Ascending aorta (tissue), 2 donors: Measurements from ENCODE around the gene PGPEP1. TPM values are rescaled to one million over a fixed set of nuclear protein-coding genes. Genes with fewer than 3 reads are reported as not detected.

ENCODE experiments used
- DNase-seq, 2 donors: peaks; one replicate each; pipeline ENCODE4 v3.0.0-alpha.2; 2019; ENCODE audit warnings: low spot score in 2 of 2
- H3K27ac ChIP-seq, 2 donors: fragments of 200-600 bp; sonication (generic); one replicate each; pipeline ENCODE4 v1.5.1; 2016 to 2017; ENCODE audit warnings: mild to moderate bottlenecking in 1 of 2
- H3K27me3 ChIP-seq: fragments of 200-600 bp; sonication (generic); one replicate; pipeline ENCODE4 v1.5.1; 2017
- H3K36me3 ChIP-seq, 2 donors: fragments of 200-600 bp; sonication (generic); one replicate each; pipeline ENCODE4 v1.5.1; 2016
- H3K4me1 ChIP-seq, 2 donors: fragments of 200-600 bp; sonication (generic); one replicate each; pipeline ENCODE4 v1.5.1; 2016 to 2017; ENCODE audit warnings: mild to moderate bottlenecking in 1 of 2
- H3K4me3 ChIP-seq, 2 donors: fragments of 200-600 bp; sonication (generic); one replicate each; pipeline ENCODE4 v1.5.1; 2016 to 2017; ENCODE audit warnings: mild to moderate bottlenecking in 1 of 2
- H3K9me3 ChIP-seq, 2 donors: fragments of 200-600 bp; sonication (generic); one replicate each; pipeline ENCODE4 v1.5.1; 2016
- CTCF ChIP-seq, 3 experiments: fragments of 200-600 bp in 2 of 3; fragments of 450-650 bp in 1 of 3; sonication (generic) in 2 of 3; IDR thresholded peaks; one replicate each; pipeline ENCODE4 v1.5.1; 2016 to 2019; ENCODE audit warnings: antibody characterized with exemption in 3 of 3, mild to moderate bottlenecking in 1 of 3, moderate library complexity in 1 of 3
- intact Hi-C: fragments of 100-400 bp; cut with DNase I; formaldehyde crosslinking; loops from one replicate; pipeline ENCODE4 v1.15.1; 2023
- total RNA-seq: library from RNA; depleted of rRNA; stranded (reverse); fragments of >200 nt; gene quantifications from one replicate; pipeline ENCODE4 v1.1.0, GENCODE V29; 2016

The PGPEP1 gene
- total RNA-seq, 1 donor from 2014 or later, result 14.8 TPM

- peak overlapping the region; percentile 18 to 41 for H3K4me3 ChIP-seq
- H3K9me3 ChIP-seq, result no peaks in the 10 kb centered on the region
- no peak for TF ChIP-seq CTCF (IDR thresholded peaks at IDR 0.05)
- H3K36me3 ChIP-seq, result no peaks in the 10 kb centered on the region
- peaks cover 0 to 14% of the 10 kb centered on the region in 2 donors for H3K4me1 ChIP-seq
- no peaks in the 10 kb centered on the region for H3K27me3 ChIP-seq
- DNase-seq, result no peak
- H3K27ac ChIP-seq, result peak overlapping the region; percentile 28 to 50
- intact Hi-C loops, result loop anchor here (5.0 kb wide), 1 partner anchor 137 kb away; the partner anchor contains the start of gene MPV17L2
Observed at GRCh38 chr19:18329035-18329376, 11.4 kb upstream of the PGPEP1 start.

- peaks cover 0 to 11% of the 10 kb centered on the region in 2 donors for H3K4me1 ChIP-seq
- DNase-seq, result no peak
- H3K27ac ChIP-seq, result no peak overlapping the region
- no peak for TF ChIP-seq CTCF (IDR thresholded peaks at IDR 0.05)
- no peaks in the 10 kb centered on the region for H3K9me3 ChIP-seq
- no peak overlapping the region for H3K4me3 ChIP-seq
- no peaks in the 10 kb centered on the region for H3K36me3 ChIP-seq
- intact Hi-C loops, result no loop called here
- H3K27me3 ChIP-seq, result no peaks in the 10 kb centered on the region
Observed at GRCh38 chr19:18330868-18331267, 9.5 kb upstream of the PGPEP1 start.

GRCh38 chr19:18332917-18333530 is 7.4 kb upstream of the PGPEP1 start:
- no peak overlapping the region for H3K4me3 ChIP-seq
- DNase-seq, result no peak
- H3K9me3 ChIP-seq, result no peaks in the 10 kb centered on the region
- intact Hi-C loops, result no loop called here
- no peak overlapping the region for H3K27ac ChIP-seq
- no peaks in the 10 kb centered on the region for H3K36me3 ChIP-seq
- peaks cover 0 to 11% of the 10 kb centered on the region in 2 donors for H3K4me1 ChIP-seq
- no peak for TF ChIP-seq CTCF (IDR thresholded peaks at IDR 0.05)
- no peaks in the 10 kb centered on the region for H3K27me3 ChIP-seq

- intact Hi-C loops, result no loop called here
- no peaks in the 10 kb centered on the region for H3K27me3 ChIP-seq
- H3K4me3 ChIP-seq, result no peak overlapping the region
- TF ChIP-seq CTCF (IDR thresholded peaks at IDR 0.05), result no peak
- no peaks in the 10 kb centered on the region for H3K36me3 ChIP-seq
- peaks cover 0 to 10% of the 10 kb centered on the region in 2 donors for H3K4me1 ChIP-seq
- H3K27ac ChIP-seq, result no peak overlapping the region
- no peaks in the 10 kb centered on the region for H3K9me3 ChIP-seq
- no peak for DNase-seq
Observed at GRCh38 chr19:18333680-18334079, 6.7 kb upstream of the PGPEP1 start.

- Histone ChIP-seq H3K9me3 (no peaks in the 10 kb centered on the region), H3K27ac (no peak overlapping the region), H3K4me1 (peaks cover 6 to 7% of the 10 kb centered on the region in 2 donors), H3K27me3 (no peaks in the 10 kb centered on the region), H3K4me3 (no peak overlapping the region), H3K36me3 (no peaks in the 10 kb centered on the region)
- intact Hi-C loops, result no loop called here
- DNase-seq, result no peak
- TF ChIP-seq CTCF (IDR thresholded peaks at IDR 0.05), result no peak
Observed at GRCh38 chr19:18336121-18336520, 4.3 kb upstream of the PGPEP1 start.

GRCh38 chr19:18338541-18338940 is 1.9 kb upstream of the PGPEP1 start:
- no peaks in the 10 kb centered on the region for H3K27me3 ChIP-seq
- H3K4me1 ChIP-seq, result peaks cover 6 to 12% of the 10 kb centered on the region in 2 donors
- H3K9me3 ChIP-seq, result no peaks in the 10 kb centered on the region
- no peak overlapping the region for H3K27ac ChIP-seq
- H3K36me3 ChIP-seq, result no peaks in the 10 kb centered on the region
- intact Hi-C loops, result no loop called here
- no peak for TF ChIP-seq CTCF (IDR thresholded peaks at IDR 0.05)
- H3K4me3 ChIP-seq, result no peak overlapping the region
- DNase-seq, result no peak
